ENCODE results near the gene MYO1E. TPM values are rescaled to one million over a fixed set of nuclear protein-coding genes. Genes with fewer than 3 reads are reported as not detected.

The MYO1E gene
- total and polyA plus RNA-seq, 2 of the 8 experiments (the other 6 are each of a cell fraction or from before 2014, with no cell fraction given) = 19.6 to 142 TPM

GRCh38 chr15:59371458-59372351, 966 bp downstream of the MYO1E start (continued):
- no peak for TF ChIP-seq RXRA (IDR thresholded peaks at IDR 0.05; ENCODE audit: insufficient read depth, low read depth, low read length)
- no peak for TF ChIP-seq EP300 (IDR thresholded peaks at IDR 0.05; ENCODE audit: borderline replicate concordance in 1 of 2, low read depth in 2 of 2, low read length in 2 of 2)
- no peak for TF ChIP-seq SP2 (IDR thresholded peaks at IDR 0.05; ENCODE audit: low read length)
- TF ChIP-seq GABPA (IDR thresholded peaks at IDR 0.05; ENCODE audit: borderline replicate concordance, insufficient read depth, low read length) = no peak
- no peak for TF ChIP-seq GTF2F1 (IDR thresholded peaks at IDR 0.05; ENCODE audit: borderline replicate concordance, low read depth, low read length)
- no peak for TF ChIP-seq CTCF (IDR thresholded peaks at IDR 0.05; ENCODE audit: control extremely low read depth in 1 of 3, insufficient read depth in 1 of 3, low read depth in 1 of 3, low read length in 3 of 3)
- no peak for TF ChIP-seq NANOG (IDR thresholded peaks at IDR 0.05; ENCODE audit: insufficient read depth, low read depth, low read length, poor library complexity, severe bottlenecking)
- TF ChIP-seq JUN (IDR thresholded peaks at IDR 0.05; ENCODE audit: low read depth, low read length) = no peak
- TF ChIP-seq RFX5 (IDR thresholded peaks at IDR 0.05; ENCODE audit: borderline replicate concordance, low read depth, low read length) = no peak
- TF ChIP-seq POLR2A (IDR thresholded peaks at IDR 0.05; ENCODE audit: control extremely low read depth in 1 of 2, low read depth in 2 of 2, low read length in 2 of 2) = no peak
- no peak for TF ChIP-seq CBX8 (IDR thresholded peaks at IDR 0.05; ENCODE audit: borderline replicate concordance, low read depth, low read length)
- no peak for TF ChIP-seq CBX5 (IDR thresholded peaks at IDR 0.05; ENCODE audit: low read depth, low read length)
- TF ChIP-seq KDM5A (IDR thresholded peaks at IDR 0.05; ENCODE audit: low read length) = no peak
- peak; percentile 26 for TF ChIP-seq TAF7 (optimal IDR thresholded peaks at IDR 0.05; ENCODE audit: borderline replicate concordance, low read depth, low read length)
- TF ChIP-seq SIN3A (conservative IDR thresholded peaks at IDR 0.05 in 1 of 2, IDR thresholded peaks at IDR 0.05 in 1 of 2; ENCODE audit: low read depth in 1 of 2, low read length in 2 of 2) = peak in 1 of 2 experiments; percentile 60; a peak in 1 of 4 replicates
- no peak for TF ChIP-seq KDM1A (IDR thresholded peaks at IDR 0.05; ENCODE audit: borderline replicate concordance, low read length)
- no peak for TF ChIP-seq BRCA1 (IDR thresholded peaks at IDR 0.05; ENCODE audit: low read depth, low read length)
- TF ChIP-seq TBP (IDR thresholded peaks at IDR 0.05; ENCODE audit: low read depth, low read length) = no peak
- peak in 1 of 2 experiments; percentile 13; a peak in 1 of 4 replicates for TF ChIP-seq RAD21 (IDR thresholded peaks at IDR 0.05 in 1 of 2, conservative IDR thresholded peaks at IDR 0.05 in 1 of 2; ENCODE audit: low read depth in 2 of 2, low read length in 2 of 2)
- TF ChIP-seq SUZ12 (IDR thresholded peaks at IDR 0.05; ENCODE audit: low read length) = no peak
